H9 (cell line): Measurements from ENCODE around the gene PTEN. TPM values are rescaled to one million over a fixed set of nuclear protein-coding genes. Genes with fewer than 3 reads are reported as not detected.

Experiments
- DNase-seq: peaks from one replicate; pipeline ENCODE4 v3.0.0-alpha.2; 2017
- H2AFZ ChIP-seq: one replicate; pipeline ENCODE4 v1.6.1; 2013; ENCODE audit warnings: mild to moderate bottlenecking, low read length, control low read depth, moderate library complexity
- H2AK5ac ChIP-seq: 2 replicates; pipeline ENCODE4 v1.6.1; 2013; ENCODE audit warnings: low read length, control low read depth, mixed read lengths; ENCODE audit not compliant: insufficient read length
- H2BK120ac ChIP-seq: one replicate; pipeline ENCODE4 v1.6.1; 2013; ENCODE audit warnings: low read depth, mild to moderate bottlenecking, low read length, control low read depth, inconsistent platforms; ENCODE audit not compliant: poor library complexity, severe bottlenecking
- H2BK12ac ChIP-seq: 2 replicates; pipeline ENCODE4 v1.6.1; 2013; ENCODE audit warnings: low read length, control low read depth, mixed read lengths, low read depth; ENCODE audit not compliant: insufficient read length
- H2BK15ac ChIP-seq: 2 replicates; pipeline ENCODE4 v1.6.1; 2013; ENCODE audit warnings: low read depth, low read length, control low read depth
- H2BK20ac ChIP-seq: one replicate; pipeline ENCODE4 v1.6.1; 2013; ENCODE audit warnings: low read depth, mild to moderate bottlenecking, low read length, control low read depth, inconsistent platforms; ENCODE audit not compliant: poor library complexity, severe bottlenecking
- H2BK5ac ChIP-seq: 2 replicates; pipeline ENCODE4 v1.6.1; 2013; ENCODE audit warnings: low read length, control low read depth, mixed read lengths; ENCODE audit not compliant: insufficient read length
- H3K14ac ChIP-seq: 2 replicates; pipeline ENCODE4 v1.6.1; 2013; ENCODE audit warnings: low read length, control low read depth; ENCODE audit not compliant: insufficient read depth
- H3K18ac ChIP-seq: 2 replicates; pipeline ENCODE4 v1.6.1; 2013; ENCODE audit warnings: low read depth, mild to moderate bottlenecking, mixed read lengths, low read length, control low read depth; ENCODE audit not compliant: insufficient read length
- H3K23ac ChIP-seq: 2 replicates; pipeline ENCODE4 v1.6.1; 2013; ENCODE audit warnings: low read length, control low read depth, mixed read lengths, low read depth; ENCODE audit not compliant: insufficient read length
- H3K23me2 ChIP-seq: 2 replicates; pipeline ENCODE4 v1.6.1; 2013; ENCODE audit warnings: low read depth, mild to moderate bottlenecking, mixed read lengths, low read length, control low read depth; ENCODE audit not compliant: insufficient read length, poor library complexity, severe bottlenecking
- H3K27ac ChIP-seq: 2 replicates; pipeline ENCODE4 v1.5.1; 2013; ENCODE audit warnings: low read length, control low read depth, mixed read lengths, low read depth; ENCODE audit not compliant: insufficient read length
- H3K27me3 ChIP-seq: 2 replicates; pipeline ENCODE4 v1.6.1; 2013; ENCODE audit warnings: low read length, control low read depth, inconsistent platforms; ENCODE audit not compliant: insufficient read depth
- H3K4ac ChIP-seq: 2 replicates; pipeline ENCODE4 v1.6.1; 2013; ENCODE audit warnings: low read depth, mild to moderate bottlenecking, control low read depth, inconsistent platforms, low read length, moderate library complexity
- H3K4me1 ChIP-seq: 2 replicates; pipeline ENCODE4 v1.6.1; 2013; ENCODE audit warnings: low read length, control low read depth, inconsistent platforms; ENCODE audit not compliant: insufficient read depth
- H3K4me2 ChIP-seq: 2 replicates; pipeline ENCODE4 v1.6.1; 2013; ENCODE audit warnings: low read length, control low read depth, mixed read lengths; ENCODE audit not compliant: insufficient read length, insufficient read depth
- H3K56ac ChIP-seq: 2 replicates; pipeline ENCODE4 v1.6.1; 2013; ENCODE audit warnings: low read depth, mild to moderate bottlenecking, mixed read lengths, low read length, control low read depth; ENCODE audit not compliant: insufficient read length
- H3K79me1 ChIP-seq: 2 replicates; pipeline ENCODE4 v1.6.1; 2013; ENCODE audit warnings: low read depth, mild to moderate bottlenecking, moderate library complexity, low read length, control low read depth, inconsistent platforms; ENCODE audit not compliant: insufficient read depth, poor library complexity, severe bottlenecking
- H3K79me2 ChIP-seq: 2 replicates; pipeline ENCODE4 v1.6.1; 2013; ENCODE audit warnings: low read length, control low read depth, inconsistent platforms; ENCODE audit not compliant: insufficient read depth
- H3K9ac ChIP-seq: 2 replicates; pipeline ENCODE4 v1.6.1; 2013; ENCODE audit warnings: low read length, control low read depth, mixed read lengths; ENCODE audit not compliant: insufficient read length; ENCODE audit errors: extremely low read depth
- H3K9me3 ChIP-seq: one replicate; pipeline ENCODE4 v1.6.1; 2013; ENCODE audit warnings: low read depth, low read length, inconsistent platforms; ENCODE audit not compliant: control insufficient read depth
- H3T11ph ChIP-seq: one replicate; pipeline ENCODE4 v1.6.1; 2013; ENCODE audit warnings: mild to moderate bottlenecking, low read length, control low read depth, inconsistent platforms
- H4K20me1 ChIP-seq: one replicate; pipeline ENCODE4 v1.6.1; 2013; ENCODE audit not compliant: control insufficient read depth, insufficient read length, insufficient read depth
- H4K5ac ChIP-seq: 2 replicates; pipeline ENCODE4 v1.6.1; 2013; ENCODE audit warnings: low read depth, mild to moderate bottlenecking, mixed read lengths, low read length, control low read depth; ENCODE audit not compliant: insufficient read length
- H4K8ac ChIP-seq: replicated peaks from 2 replicates; pipeline ENCODE4 v1.6.1; 2013; ENCODE audit warnings: low read length, control low read depth, mixed read lengths, low read depth; ENCODE audit not compliant: insufficient read length
- H4K91ac ChIP-seq: 2 replicates; pipeline ENCODE4 v1.6.1; 2013; ENCODE audit warnings: low read depth, mild to moderate bottlenecking, moderate library complexity, mixed read lengths, low read length, control low read depth; ENCODE audit not compliant: insufficient read length
- H3K27ac Mint-ChIP-seq, 3 experiments: 2 replicates in 2 of 3; 3 replicates in 1 of 3; pipeline ENCODE4 v1.8.0; 2020 to 2021; ENCODE audit warnings: mixed read lengths in 3 of 3, mild to moderate bottlenecking in 1 of 3, moderate library complexity in 1 of 3
- H3K27me3 Mint-ChIP-seq: 2 replicates; pipeline ENCODE4 v1.8.0; 2021; ENCODE audit warnings: low read depth, mild to moderate bottlenecking, moderate library complexity, mixed read lengths
- H3K36me3 Mint-ChIP-seq, 3 experiments: 2 replicates in 2 of 3; 3 replicates in 1 of 3; pipeline ENCODE4 v1.8.0; 2020 to 2021; ENCODE audit warnings: low read depth in 3 of 3, mixed read lengths in 3 of 3; ENCODE audit not compliant: insufficient read depth in 1 of 3
- H3K4me1 Mint-ChIP-seq, 2 experiments: 2 replicates each; pipeline ENCODE4 v1.8.0; 2020; ENCODE audit warnings: mixed read lengths in 2 of 2
- H3K4me3 Mint-ChIP-seq, 2 experiments: 2 replicates in 1 of 2; 3 replicates in 1 of 2; pipeline ENCODE4 v1.8.0; 2020 to 2021; ENCODE audit warnings: mild to moderate bottlenecking in 2 of 2, mixed read lengths in 2 of 2, moderate library complexity in 1 of 2
- H3K9me3 Mint-ChIP-seq, 2 experiments: 2 replicates in 1 of 2; 3 replicates in 1 of 2; pipeline ENCODE4 v1.8.0; 2020; ENCODE audit warnings: mild to moderate bottlenecking in 2 of 2, mixed read lengths in 2 of 2, moderate library complexity in 1 of 2
- CTCF ChIP-seq: fragments of 200-600 bp; sonication (generic); conservative IDR thresholded peaks from 3 replicates; pipeline ENCODE4 v1.8.0; 2021; ENCODE audit warnings: antibody characterized with exemption, mild to moderate bottlenecking
- total RNA-seq: library from RNA; stranded (reverse); gene quantifications from 2 replicates; pipeline ENCODE4 v1.2.1, GENCODE V29; 2021

The PTEN gene
- total RNA-seq, 1 experiment from 2014 or later, result 52.8 TPM

DNA sequence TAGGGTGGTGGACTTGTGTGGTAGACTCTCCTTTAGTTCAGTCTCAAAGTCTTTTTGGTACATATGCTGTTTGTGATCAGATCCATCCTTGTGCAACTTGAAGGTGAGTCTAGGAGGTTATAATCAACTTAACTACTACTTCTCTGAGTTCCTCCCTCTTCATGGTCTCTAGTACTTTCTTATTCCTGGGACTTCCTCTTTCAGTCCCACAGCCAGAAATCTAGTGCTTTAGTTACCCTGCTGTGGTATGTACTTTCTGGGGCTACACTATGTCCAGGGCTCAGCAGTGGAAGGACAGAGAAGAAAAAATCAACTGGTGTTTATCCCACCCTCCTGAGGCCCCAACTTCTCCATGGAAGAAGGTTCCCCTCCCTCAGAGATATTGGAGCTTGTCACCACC is 26.0 kb upstream of the PTEN start:
- Mint-ChIP-seq H3K9me3 (no peaks in the 10 kb centered on the region), H3K4me1 (peaks cover 0 to 6% of the 10 kb centered on the region in 2 experiments; a peak in 2 of 4 replicates), H3K27ac (no peak overlapping the region), H3K4me3 (no peak overlapping the region), H3K36me3 (no peaks in the 10 kb centered on the region; a peak in 1 of 7 replicates), H3K27me3 (no peaks in the 10 kb centered on the region; the same call in 1 of the 2 replicates)
- Histone ChIP-seq H2BK120ac (no peak overlapping the region), H4K8ac (no peak overlapping the region), H3T11ph (no peak overlapping the region), H3K23ac (no peak overlapping the region), H2BK15ac (no peak overlapping the region), H3K9me3 (no peaks in the 10 kb centered on the region), H3K27ac (no peak overlapping the region), H3K4me2 (no peak overlapping the region), H3K9ac (no peak overlapping the region), H3K23me2 (no peaks in the 10 kb centered on the region), H3K18ac (no peak overlapping the region), H4K91ac (no peak overlapping the region), H3K79me2 (no peaks in the 10 kb centered on the region), H2AK5ac (no peak overlapping the region), H4K20me1 (no peaks in the 10 kb centered on the region), H2BK12ac (no peak overlapping the region), H3K56ac (no peak overlapping the region), H3K79me1 (no peaks in the 10 kb centered on the region), H2BK5ac (no peak overlapping the region), H3K14ac (no peak overlapping the region), H2AFZ (no peak overlapping the region), H3K4ac (no peak overlapping the region), H4K5ac (no peak overlapping the region), H2BK20ac (no peak overlapping the region), H3K27me3 (no peaks in the 10 kb centered on the region), H3K4me1 (no peaks in the 10 kb centered on the region)
- no peak for DNase-seq
- no peak for TF ChIP-seq CTCF
